ENCODE results near the gene SCLT1.
A peak's percentile ranks its signal among the peaks of the same experiment; 100 is the strongest.

SCLT1 gene

DNA sequence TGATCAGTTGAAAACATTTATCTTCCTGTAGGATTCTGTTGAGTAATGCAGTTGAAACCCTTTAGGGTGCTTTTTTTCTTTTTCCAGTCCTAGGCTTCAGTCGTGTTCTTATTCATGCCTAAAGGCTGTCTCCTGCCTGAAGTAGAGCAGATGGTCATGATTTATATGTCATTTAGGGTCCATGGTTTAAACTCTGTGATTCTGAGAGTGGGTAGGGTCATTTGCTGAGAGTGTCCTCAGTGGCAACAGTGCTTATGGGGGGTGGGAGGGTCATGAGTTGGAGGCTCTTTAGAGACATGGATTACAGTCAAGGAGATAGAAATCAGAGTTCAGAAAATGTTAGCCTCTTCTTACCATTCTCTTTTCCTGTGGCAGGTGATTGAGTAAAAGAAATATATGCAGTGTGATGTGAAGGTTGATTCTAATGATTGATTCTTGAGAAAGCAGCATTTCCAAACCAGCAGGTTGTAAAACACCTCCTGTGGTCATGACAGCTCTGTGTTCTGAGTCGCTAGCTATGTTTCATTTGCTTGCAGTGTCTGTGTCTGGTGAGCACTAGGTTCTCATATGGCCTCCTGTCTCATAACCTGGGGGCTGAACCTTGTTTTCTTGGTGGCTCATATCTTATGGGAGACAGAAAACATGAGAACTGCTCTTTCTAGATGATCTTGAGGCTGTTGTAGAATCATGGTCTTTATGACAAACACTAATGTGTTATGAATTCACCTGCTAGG lies 223.4 kb downstream of the SCLT1 start:
- DNase-seq (ENCODE audit: low read depth): no peak

DNA sequence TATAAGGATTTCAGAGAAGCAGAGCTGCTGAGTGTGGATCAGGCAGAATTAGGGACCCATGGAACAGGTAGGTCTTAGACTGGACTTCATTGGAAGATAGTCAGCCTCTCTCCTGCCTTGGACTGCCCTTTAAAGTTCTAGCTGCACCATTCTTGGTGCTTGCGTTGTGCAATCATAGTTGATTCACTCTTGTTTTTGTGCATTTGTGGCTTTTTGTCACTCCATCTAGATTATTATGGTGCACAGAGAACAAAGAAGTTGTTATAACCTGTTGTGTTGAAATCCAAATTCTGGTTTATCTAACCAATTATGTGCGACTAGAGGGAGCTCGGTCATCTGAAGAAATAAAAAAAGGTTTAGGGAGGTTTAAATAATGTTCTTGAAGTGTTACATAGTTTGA lies 224.6 kb downstream of the SCLT1 start:
- DNase-seq (ENCODE audit: low read depth): no peak

DNA sequence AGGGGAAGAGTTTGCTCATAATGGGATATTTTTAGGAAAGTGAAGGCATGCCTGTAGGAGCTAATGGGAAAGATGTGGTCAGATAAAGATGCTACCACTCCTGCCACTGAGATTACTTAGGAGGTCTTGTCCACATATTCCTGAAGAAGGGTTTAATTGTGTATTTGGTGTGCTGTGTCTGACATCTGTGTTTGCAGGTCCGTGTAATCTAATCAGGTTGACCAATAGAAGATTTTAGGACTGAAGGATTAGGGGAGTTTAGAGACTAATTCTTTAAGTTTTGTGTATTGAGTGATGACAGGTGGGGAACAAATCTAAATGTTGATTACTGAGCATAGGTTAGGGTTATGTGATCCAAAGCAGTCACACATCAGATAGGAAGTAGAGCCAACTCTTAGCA lies 226.6 kb downstream of the SCLT1 start:
- DNase-seq (ENCODE audit: low read depth): no peak

DNA sequence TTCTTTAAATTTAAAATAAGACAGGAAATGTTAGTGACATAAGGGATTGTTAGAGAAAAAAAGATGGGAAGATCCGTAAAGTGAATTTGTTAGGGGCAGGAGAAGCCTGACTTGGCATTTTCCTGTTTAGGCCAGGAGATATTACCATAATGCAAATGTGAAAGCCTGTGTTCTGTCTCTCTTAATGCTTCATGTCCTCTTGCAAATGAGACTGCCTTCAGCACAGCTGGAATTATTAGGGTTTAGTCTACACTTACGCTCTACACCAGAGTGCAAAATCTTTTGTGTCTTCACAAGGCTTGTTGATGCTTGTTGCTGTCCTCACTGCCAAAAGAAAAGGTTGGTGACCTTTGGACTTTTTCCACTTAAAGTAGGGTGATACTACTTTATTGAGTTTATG lies 227.1 kb downstream of the SCLT1 start:
- no peak for DNase-seq (ENCODE audit: low read depth)

DNA sequence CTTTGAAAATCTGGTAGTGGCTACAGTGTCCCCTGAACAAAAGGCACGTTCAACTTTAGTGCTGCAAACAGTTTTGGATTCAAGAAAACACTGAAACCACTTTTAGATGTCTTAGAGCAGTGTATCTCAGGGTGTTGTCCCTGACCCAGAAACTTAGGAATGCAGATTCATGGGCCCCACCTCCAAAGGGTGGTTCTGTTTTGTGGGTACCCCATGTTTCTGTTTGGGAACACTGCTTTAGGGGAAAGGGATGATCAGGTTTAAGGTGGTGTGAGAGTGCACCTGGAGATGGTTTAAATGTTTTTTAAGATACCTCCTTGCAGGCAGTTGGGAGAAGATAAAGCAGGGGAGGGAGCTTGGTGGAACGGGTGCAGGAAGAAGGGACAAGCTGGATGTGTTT lies 228.2 kb downstream of the SCLT1 start:
- DNase-seq (ENCODE audit: low read depth): no peak

DNA sequence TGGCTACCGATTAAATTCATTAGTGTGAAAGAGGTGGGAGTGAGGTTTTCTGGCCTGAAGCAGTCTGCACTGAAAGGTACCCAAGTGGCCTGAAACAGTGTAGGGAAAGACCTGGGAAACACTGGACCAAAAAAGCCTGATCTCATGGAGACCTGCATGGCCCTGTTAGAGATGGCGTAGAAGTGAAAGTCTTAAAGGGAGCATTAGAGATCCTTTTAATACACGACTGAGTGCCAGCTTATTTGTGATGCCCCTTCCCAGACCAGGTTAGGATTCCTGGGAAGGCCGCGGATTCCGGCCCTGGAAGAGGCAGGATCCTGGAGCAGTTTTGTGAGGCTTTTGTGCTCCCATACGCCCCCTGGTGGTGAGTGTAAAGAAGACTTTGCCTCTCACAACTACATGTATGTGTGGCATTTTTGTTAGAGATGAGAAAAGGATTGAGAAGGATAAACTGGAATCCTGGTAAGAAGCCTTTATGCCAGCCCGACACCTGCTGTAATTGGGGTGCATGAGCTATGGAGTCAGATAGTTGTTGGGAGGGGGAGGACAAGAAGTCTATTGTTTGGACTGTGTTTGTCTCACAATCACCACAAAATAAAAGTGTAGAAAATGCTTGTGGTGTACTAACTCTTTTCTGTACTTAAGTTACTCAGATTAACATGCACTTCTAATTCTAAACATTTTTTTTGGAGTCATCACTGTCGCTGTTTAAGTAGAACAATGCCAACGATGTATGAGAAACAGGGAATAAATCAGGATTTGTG lies 229.8 kb downstream of the SCLT1 start:
- peak; percentile 39 for DNase-seq (ENCODE audit: low read depth)

DNA sequence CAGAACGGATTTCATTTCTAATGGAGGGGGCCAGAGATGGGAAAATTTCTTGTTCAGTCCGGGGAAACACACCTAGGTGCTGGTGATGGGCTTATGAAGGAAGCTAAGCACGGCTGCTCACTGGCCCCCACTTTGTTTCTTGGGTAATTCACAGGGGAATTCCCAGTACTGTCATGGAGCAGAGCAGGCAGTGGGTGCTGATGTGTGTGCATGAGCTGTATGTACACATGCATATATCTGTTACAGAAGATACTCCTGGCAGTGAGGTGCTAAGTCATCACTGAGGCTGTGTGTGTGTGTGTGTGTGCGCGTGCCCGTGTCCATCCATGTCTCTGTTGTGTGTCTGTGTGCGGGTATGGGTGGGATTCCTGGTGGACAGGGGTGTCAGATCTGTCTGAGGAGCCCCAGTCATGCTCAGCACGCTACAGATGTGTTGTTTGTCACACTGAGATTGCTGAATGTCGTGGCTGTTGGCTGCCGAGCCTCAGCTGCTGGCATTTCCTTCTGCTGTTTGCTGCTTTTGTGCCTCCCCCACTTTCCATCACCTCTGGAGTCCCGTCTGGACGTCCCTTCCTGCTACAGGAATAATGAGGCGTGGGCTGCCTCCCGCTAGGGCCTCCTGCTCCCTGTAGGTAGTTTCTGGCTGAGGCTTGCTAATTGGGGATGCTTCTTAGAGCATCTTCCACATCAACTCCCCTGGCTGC lies 230.6 kb downstream of the SCLT1 start:
- no peak for DNase-seq (ENCODE audit: low read depth)

DNA sequence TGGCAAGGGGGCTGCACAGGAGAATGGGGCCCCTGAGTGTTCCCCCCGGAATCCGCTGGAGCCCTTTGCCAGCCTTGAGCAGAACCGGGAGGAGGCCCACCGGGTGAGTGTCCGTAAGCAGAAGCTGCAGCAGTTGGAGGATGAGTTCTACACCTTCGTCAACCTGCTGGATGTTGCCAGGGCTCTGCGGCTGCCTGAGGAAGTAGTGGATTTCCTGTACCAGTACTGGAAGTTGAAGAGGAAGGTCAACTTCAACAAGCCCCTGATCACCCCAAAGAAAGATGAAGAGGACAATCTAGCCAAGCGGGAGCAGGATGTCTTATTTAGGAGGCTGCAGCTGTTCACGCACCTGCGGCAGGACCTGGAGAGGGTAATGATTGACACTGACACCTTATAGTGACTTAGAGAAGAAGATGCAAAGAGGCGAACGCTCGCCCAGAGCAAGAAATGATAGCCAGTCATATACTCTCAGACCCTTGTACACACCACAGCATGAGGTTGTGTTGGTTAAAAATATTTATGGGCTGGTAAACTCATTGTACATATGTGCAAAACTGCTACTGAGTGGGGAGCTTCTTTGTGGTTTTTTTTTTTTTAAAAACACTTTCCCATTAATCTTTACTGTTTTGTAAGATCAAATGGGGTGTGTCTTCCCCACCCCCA lies 231.4 kb downstream of the SCLT1 start:
- no peak for DNase-seq (ENCODE audit: low read depth)

DNA sequence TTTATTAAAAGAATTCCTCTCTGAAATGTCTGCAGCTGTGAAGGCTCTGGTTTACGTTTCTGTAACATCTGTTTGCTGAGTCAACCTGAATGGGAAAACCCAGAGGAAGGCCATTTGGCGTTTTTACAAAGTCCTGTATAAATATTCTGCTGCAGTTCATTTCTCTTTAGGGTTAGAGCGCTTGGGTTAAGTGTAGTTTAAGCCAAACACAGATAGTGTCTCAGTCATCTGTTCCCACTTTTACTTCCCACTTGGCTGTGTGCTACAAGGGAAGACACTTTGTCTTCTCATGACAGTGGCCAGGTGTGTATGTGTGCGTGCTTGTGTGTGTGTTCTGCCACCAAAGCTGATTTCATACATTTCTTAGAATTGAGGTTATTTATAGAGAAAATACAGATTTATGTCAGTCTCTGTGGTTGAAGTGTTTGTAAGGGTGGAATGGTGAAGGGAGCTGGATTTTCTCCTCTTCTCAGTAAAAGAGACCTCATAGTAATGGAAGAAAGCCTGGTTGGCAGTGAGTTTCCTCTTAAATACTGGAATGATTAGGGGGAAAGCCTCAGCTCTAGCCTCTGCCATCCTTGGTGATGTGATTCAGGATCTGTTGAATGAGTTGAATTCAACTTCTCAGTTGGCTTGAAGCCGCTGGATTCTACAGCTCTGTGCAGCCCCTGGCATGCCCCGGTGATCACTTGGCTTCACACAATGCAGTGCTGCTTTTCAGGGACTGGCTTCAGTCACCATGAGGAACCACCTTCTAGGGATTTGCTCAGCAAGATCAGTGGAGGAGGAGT lies 233.3 kb downstream of the SCLT1 start:
- DNase-seq (ENCODE audit: low read depth): no peak

DNA sequence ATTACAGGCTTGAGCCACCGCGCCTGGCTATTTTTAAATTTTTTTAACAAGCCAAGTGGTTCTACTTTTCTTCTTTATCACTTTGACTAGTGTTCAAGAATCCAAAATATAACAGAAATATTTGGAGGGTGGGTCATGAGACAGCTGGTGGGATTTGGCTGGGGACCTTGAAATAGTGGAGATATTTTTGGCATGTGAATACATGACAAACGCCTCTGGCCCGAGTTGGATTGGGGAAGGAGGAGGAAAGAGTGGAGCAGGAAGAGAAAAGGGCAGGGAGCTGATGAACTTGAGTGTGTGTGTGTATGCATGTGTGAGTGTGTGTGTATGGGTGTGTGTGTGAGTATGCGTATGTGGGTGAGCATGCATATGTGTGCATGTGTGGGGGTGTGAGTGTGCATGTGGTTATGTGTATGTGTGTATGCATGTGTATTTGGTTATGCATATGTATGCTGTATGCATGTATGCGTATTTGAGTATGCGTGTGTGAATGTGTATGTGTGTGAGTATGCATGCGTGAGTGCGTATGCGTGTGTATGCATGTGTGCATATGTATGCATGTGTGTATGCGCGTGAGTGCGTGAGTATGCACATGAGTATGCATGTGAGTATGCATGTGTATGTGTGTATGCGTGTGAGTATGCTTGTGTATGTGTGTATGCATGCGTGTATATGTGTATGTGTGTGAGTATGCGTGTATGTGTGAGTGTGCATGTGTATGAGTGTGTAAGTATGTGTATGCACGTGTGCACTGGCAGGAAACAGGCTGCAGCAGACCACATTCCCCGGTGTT lies 234.3 kb downstream of the SCLT1 start:
- DNase-seq (ENCODE audit: low read depth): no peak

DNA sequence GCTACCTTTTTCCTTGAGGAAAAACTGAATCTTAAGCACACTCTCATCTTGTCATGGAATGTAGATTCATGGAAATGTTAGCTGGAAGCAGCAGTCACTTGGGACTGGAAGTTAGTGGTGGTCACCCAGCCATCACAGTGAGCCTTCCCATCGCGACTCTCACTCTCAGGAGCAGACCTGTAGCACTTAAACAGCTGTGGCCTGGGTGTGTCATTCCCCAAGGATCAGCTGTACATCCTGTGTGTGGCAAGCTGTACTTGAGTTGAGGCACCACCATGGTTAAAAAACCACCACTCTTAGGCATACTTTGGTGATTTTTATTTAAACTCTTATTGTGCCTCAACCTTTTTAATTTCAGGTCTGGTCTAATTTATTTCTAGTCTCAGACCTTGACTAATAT lies 237.1 kb downstream of the SCLT1 start:
- no peak for DNase-seq (ENCODE audit: low read depth)

DNA sequence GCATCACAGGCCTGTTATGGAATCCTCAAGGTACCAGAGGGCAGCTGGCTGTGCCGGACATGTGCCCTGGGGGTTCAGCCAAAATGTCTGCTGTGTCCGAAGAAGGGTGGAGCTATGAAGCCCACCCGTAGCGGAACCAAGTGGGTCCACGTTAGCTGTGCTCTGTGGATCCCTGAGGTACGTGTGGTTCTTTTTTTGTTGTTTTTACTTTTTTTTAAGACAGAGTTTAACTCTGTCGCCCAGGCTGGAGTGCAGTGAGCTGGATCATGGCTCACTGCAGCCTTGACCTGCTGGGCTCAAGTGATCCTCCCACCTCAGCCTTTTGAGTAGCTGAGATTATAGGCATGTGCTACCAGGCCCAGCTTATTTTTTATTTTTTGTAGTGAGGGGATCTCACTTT lies 237.7 kb downstream of the SCLT1 start:
- DNase-seq (ENCODE audit: low read depth): no peak

DNA sequence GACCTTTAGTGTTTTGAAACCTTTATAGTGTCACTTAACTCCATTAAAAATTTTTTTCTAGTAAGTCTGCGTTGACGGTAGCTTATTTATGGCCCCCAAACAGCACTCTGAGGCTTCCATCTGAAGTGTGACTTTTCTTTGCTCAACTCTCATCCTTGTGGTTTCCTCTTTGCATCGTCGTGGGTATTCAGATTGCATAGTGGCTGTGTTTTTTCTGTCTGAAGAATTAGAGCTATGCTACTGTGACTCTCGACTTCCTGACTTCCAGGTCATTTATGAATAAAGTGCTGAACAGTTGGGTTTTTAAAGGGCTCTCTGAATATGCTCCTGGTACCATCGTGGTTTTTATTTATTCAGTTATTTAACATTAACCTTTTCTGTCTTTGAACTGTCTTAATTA lies 238.9 kb downstream of the SCLT1 start:
- DNase-seq (ENCODE audit: low read depth): no peak

DNA sequence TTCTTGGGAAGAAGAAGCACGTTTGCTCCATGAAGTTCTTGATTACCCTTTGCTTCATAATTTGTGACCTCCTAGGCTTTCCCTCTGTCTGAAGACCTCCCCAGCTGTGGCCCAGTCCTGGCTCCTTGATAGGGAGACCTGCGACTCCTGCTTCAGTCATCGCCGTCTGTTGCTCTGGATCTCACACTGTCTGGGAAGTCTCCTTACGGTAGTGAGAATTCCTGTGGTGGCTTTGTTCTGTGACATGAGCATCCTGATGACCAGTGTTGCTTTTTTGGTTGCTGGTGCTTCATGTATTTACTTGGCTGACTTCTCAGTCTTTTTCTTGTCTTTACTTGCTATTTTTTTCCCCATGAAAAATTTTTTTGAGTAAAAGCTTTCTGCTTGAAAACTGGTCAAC lies 239.6 kb downstream of the SCLT1 start:
- DNase-seq (ENCODE audit: low read depth): no peak

DNA sequence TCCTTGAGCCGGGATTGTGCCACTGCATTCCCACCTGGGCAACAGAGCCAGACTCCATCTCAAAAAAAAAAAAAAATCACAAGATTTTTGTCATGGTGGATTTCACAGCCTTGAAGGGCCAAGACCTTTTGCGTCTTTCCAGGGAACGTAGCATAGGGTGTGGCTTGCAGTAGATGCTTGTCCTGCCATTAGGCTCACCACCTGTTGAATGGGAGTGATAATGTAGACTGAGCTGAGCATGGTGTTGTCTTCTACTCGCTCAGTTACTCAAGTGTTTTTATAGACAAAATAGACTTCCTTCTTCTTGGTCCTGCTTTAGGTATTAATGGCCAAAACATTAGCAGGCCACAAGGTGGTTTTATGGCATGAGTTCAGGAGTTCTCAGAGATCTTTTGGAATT lies 243.1 kb downstream of the SCLT1 start:
- DNase-seq (ENCODE audit: low read depth): no peak

DNA sequence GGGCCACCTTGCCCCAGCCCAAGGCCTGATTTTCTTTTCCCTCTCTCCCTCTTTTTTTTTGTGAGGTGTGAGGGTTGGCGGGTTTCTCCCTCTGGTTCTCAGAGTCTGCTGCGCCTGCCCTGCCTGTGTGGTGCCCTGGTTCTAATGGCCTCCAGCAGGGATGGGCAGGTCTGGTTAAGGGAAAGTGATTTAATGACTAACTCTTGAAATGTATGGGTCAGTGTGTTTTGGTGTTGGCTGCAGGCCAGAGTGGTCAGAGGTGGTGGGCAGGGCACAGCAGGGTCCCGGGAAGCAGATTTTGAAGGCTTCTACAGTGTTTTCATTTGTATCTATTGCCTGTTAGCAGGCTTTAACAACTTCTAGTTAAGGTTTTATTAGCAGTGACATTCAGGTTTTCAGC lies 244.9 kb downstream of the SCLT1 start:
- no peak for DNase-seq (ENCODE audit: low read depth)

DNA sequence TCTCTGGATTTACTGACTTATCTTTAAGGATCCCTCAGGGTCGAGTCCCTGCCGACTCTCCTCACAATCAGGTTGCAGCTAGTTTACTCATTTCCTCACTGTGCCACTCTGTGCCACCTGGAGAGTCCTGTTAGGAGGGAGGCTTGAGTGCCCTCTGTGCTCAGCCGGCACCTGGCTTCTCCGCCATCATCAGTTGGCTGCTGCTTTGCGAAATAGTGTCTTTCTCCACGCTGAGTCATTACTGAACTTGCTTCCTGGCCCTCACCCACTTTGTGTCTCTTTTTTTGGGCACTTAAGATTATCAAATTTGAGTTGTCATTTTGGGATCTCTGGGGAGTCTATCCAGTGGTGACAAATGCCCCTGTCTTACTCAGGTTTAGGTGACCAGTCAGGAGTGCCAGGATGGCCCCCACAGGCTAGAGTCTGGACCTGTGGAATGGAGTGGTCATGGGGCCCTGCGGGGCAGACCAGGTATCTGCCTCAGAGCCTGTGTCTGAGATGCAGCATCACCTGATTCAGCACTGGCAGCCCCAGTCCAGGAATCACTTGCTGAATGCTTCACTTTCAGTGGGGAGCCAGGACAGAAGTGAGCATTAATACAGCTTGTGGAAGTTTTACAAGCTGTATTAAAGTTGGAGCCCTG lies 246.1 kb downstream of the SCLT1 start:
- DNase-seq (ENCODE audit: low read depth): no peak

DNA sequence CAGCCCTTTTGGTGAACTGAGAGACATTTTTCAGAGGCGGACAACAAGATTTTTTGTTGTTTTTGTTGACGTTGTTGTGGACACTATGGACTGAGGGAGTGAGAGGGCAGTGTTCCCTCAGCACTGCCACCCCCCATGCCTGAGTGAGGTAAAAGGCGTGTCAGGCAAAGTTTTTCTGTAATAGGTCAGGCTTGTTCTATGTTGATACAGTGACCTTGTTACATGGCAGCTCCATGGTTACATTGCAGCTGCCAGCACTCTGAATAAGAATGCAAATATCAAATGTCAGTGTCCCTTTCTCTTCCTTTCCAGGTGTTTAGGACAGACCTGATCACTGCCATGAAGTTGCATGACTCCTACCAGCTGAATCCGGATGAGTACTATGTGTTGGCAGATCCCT lies 247.3 kb downstream of the SCLT1 start:
- DNase-seq (ENCODE audit: low read depth): no peak

DNA sequence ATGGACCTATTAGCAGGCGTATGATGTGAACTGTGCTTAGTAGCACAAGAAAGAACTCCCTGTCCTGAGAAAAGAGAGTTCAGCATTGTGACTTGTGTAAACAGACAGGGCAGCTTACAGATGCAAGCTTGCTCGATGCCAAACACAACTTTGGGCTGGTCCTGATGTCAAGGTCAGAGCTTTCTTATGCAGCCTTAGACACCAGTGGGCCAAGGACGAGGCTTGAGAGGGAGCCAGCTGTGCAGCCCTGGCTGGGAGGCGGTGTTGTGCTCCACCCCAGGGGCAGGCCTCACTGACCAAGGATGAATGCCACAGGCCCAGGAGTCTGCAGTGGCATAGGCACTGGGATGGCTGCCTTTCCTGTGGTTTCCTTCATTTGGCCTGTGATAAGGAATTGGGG lies 248.4 kb downstream of the SCLT1 start:
- no peak for DNase-seq (ENCODE audit: low read depth)

DNA sequence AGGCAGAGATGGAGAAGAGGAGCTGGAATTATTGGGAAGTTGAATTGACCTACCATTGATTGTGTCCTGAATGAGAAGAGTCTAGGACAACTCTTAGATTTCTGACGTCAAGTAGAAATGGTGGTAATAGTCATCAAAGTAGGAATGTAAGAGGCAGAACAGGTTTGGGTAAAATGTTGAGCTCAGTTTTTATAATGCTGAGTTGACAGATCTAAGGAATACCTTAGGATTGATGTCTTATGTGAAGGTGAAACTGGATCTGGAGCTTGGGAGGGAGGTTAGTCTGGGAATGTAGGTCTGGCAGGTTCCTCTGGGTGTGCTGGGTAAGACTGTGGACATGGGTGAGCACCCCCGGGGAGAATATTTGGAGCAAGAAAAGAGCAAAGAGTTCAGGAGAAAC lies 251.9 kb downstream of the SCLT1 start:
- no peak for DNase-seq (ENCODE audit: low read depth)
